ENCODE measurements around the gene GAREM1.
"Not testable (repeated sequence)": the region's sequence is repeated elsewhere in the genome, so short reads cannot be mapped to it uniquely, and the experiment has no call there.

GAREM1 gene

DNA sequence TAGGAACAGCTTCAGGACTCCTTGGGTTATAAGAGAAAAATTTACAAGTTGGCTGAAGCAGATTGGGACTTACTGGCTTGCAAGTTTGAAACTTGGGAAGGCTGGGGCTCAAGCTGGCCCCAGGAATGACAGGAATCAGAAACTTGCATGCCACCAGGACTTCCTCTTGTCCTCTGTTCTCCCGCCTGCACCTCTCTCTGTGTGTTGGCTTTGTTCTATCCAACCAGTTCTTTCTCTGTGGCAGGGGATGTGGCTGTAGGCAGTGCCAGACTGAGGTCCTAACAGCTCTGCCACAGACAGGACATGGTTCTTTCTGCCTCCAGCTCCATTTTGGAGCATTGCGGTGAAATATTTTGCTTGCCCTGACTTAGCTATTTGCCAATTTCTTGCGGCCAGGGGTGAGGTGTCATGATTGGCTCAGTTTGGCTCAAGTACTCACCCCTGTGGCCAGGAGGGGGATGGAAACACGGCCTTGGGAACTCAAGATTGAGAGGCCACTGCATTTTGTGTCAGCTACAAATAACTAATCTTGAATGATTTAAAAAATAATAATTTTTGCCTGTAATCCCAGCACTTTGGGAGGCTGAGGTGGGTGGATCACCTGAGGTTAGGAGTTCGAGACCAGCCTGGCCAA is 231.9 kb downstream of the GAREM1 start:
- H3K36me3 ChIP-seq (ENCODE audit: control insufficient read depth in 1 of 2, insufficient read depth in 2 of 2, low read length in 2 of 2): no peaks in the 10 kb centered on the region

DNA sequence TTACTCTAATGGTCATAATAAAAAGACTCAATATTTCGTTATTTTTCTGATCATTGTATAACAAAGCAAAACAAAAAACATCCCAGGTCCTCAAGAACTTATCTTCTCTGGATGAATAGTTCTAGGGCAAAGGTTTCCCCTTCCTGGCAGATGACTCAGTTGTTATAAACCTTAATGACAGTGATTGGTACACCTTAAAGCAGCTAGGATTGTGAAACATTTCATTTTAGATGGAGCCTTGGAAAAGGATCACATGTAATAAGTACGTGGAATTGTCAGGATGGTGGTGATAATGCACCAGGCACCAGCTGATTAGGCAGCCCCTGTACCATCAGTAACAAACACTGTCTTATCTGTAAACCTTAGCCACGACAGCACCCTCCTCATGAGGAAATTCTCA is 233.6 kb downstream of the GAREM1 start:
- H3K36me3 ChIP-seq (ENCODE audit: control insufficient read depth in 1 of 2, insufficient read depth in 2 of 2, low read length in 2 of 2): no peaks in the 10 kb centered on the region
- H3K4me3 ChIP-seq (ENCODE audit: low read depth in 1 of 2, low read length in 2 of 2): no peak overlapping the region
- no peaks in the 10 kb centered on the region for H3K9me3 ChIP-seq (ENCODE audit: control insufficient read depth in 1 of 2, low read length in 2 of 2)
- H3K27me3 ChIP-seq (ENCODE audit: control insufficient read depth in 1 of 2, insufficient read depth in 2 of 2, low read length in 2 of 2): no peaks in the 10 kb centered on the region
- H3K4me1 ChIP-seq (ENCODE audit: control insufficient read depth in 1 of 2, insufficient read depth in 2 of 2, low read length in 2 of 2): peaks cover 7% of the 10 kb centered on the region in 2 donors
- H3K9ac ChIP-seq (ENCODE audit: low read depth in 1 of 2, low read length in 2 of 2): no peak overlapping the region
- H3K27ac ChIP-seq (ENCODE audit: low read depth, low read length): no peak overlapping the region

More for the DNA sequence above, 231.9 kb downstream of the GAREM1 start:
- H3K4me1 ChIP-seq (ENCODE audit: control insufficient read depth in 1 of 2, insufficient read depth in 2 of 2, low read length in 2 of 2): peaks cover 7% of the 10 kb centered on the region in 2 donors
- no peaks in the 10 kb centered on the region for H3K9me3 ChIP-seq (ENCODE audit: control insufficient read depth in 1 of 2, low read length in 2 of 2)
- H3K27ac ChIP-seq (ENCODE audit: low read depth, low read length): no peak overlapping the region
- H3K27me3 ChIP-seq (ENCODE audit: control insufficient read depth in 1 of 2, insufficient read depth in 2 of 2, low read length in 2 of 2): no peaks in the 10 kb centered on the region
- no peak overlapping the region for H3K9ac ChIP-seq (ENCODE audit: low read depth in 1 of 2, low read length in 2 of 2)
- no peak overlapping the region for H3K4me3 ChIP-seq (ENCODE audit: low read depth in 1 of 2, low read length in 2 of 2)

DNA sequence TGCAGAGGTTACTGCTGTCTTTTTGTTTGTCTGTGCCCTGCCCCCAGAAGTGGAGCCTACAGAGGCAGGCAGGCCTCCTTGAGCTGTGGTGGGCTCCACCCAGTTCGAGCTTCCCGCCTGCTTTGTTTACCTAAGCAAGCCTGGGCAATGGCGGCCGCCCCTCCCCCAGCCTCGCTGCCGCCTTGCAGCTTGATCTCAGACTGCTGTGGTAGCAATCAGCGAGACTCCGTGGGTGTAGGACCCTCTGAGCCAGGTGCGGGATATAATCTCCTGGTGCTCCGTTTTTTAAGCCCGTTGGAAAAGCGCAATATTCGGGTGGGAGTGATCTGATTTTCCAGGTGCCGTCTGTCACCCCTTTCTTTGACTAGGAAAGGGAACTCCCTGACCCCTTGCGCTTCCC is 237.3 kb downstream of the GAREM1 start:
- not testable (repeated sequence) for H3K4me1 ChIP-seq (ENCODE audit: control insufficient read depth in 1 of 2, insufficient read depth in 2 of 2, low read length in 2 of 2); H3K27ac ChIP-seq (ENCODE audit: low read depth, low read length); H3K4me3 ChIP-seq (ENCODE audit: low read depth in 1 of 2, low read length in 2 of 2); H3K27me3 ChIP-seq (ENCODE audit: control insufficient read depth in 1 of 2, insufficient read depth in 2 of 2, low read length in 2 of 2); H3K9me3 ChIP-seq (ENCODE audit: control insufficient read depth in 1 of 2, low read length in 2 of 2); H3K9ac ChIP-seq (ENCODE audit: low read depth in 1 of 2, low read length in 2 of 2); H3K36me3 ChIP-seq (ENCODE audit: control insufficient read depth in 1 of 2, insufficient read depth in 2 of 2, low read length in 2 of 2)

GRCh38 chr18:32219431-32220018 is 251.2 kb downstream of the GAREM1 start:
- Histone ChIP-seq H3K27me3 (ENCODE audit: control insufficient read depth in 1 of 2, insufficient read depth in 2 of 2, low read length in 2 of 2) (no peaks in the 10 kb centered on the region), H3K9ac (ENCODE audit: low read depth in 1 of 2, low read length in 2 of 2) (no peak overlapping the region), H3K27ac (ENCODE audit: low read depth, low read length) (no peak overlapping the region), H3K4me1 (ENCODE audit: control insufficient read depth in 1 of 2, insufficient read depth in 2 of 2, low read length in 2 of 2) (no peaks in the 10 kb centered on the region), H3K4me3 (ENCODE audit: low read depth in 1 of 2, low read length in 2 of 2) (no peak overlapping the region), H3K36me3 (ENCODE audit: control insufficient read depth in 1 of 2, insufficient read depth in 2 of 2, low read length in 2 of 2) (no peaks in the 10 kb centered on the region), H3K9me3 (ENCODE audit: control insufficient read depth in 1 of 2, low read length in 2 of 2) (no peaks in the 10 kb centered on the region)

DNA sequence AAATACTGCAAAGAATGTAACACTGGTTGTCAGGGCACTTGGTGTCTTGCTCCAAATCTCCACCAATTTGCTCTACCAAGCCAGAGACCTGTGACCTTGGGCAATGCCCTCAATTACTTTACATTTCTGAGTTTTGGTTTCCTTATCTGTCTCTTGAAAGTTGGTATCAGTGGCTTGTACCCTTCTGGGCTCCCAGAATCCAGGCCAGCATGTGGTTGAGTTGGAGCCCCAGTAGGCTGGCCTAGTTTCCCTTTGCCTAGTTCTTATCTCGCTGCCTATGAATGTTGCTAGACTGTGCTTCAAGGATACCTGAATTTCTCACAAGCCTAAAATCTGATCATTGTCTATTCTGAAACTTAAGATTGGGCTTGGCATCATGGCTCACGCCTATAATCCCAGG is 254.3 kb downstream of the GAREM1 start:
- no peaks in the 10 kb centered on the region for H3K27me3 ChIP-seq (ENCODE audit: control insufficient read depth in 1 of 2, insufficient read depth in 2 of 2, low read length in 2 of 2)
- no peak overlapping the region for H3K27ac ChIP-seq (ENCODE audit: low read depth, low read length)
- peaks cover 14 to 17% of the 10 kb centered on the region in 2 donors for H3K4me1 ChIP-seq (ENCODE audit: control insufficient read depth in 1 of 2, insufficient read depth in 2 of 2, low read length in 2 of 2)
- H3K9me3 ChIP-seq (ENCODE audit: control insufficient read depth in 1 of 2, low read length in 2 of 2): no peaks in the 10 kb centered on the region
- no peaks in the 10 kb centered on the region for H3K36me3 ChIP-seq (ENCODE audit: control insufficient read depth in 1 of 2, insufficient read depth in 2 of 2, low read length in 2 of 2)
- no peak overlapping the region for H3K4me3 ChIP-seq (ENCODE audit: low read depth in 1 of 2, low read length in 2 of 2)
- H3K9ac ChIP-seq (ENCODE audit: low read depth in 1 of 2, low read length in 2 of 2): no peak overlapping the region

GRCh38 chr18:32213693-32214092 is 257.0 kb downstream of the GAREM1 start:
- H3K4me3 ChIP-seq (ENCODE audit: low read depth in 1 of 2, low read length in 2 of 2): peak overlapping the region in 1 of 2 donors; percentile 28
- peaks cover 23 to 31% of the 10 kb centered on the region in 2 donors for H3K4me1 ChIP-seq (ENCODE audit: control insufficient read depth in 1 of 2, insufficient read depth in 2 of 2, low read length in 2 of 2)
- no peak overlapping the region for H3K9ac ChIP-seq (ENCODE audit: low read depth in 1 of 2, low read length in 2 of 2)
- no peaks in the 10 kb centered on the region for H3K27me3 ChIP-seq (ENCODE audit: control insufficient read depth in 1 of 2, insufficient read depth in 2 of 2, low read length in 2 of 2)
- H3K36me3 ChIP-seq (ENCODE audit: control insufficient read depth in 1 of 2, insufficient read depth in 2 of 2, low read length in 2 of 2): no peaks in the 10 kb centered on the region
- H3K9me3 ChIP-seq (ENCODE audit: control insufficient read depth in 1 of 2, low read length in 2 of 2): no peaks in the 10 kb centered on the region
- no peak overlapping the region for H3K27ac ChIP-seq (ENCODE audit: low read depth, low read length)

All from duodenal mucosa (tissue), 2 donors.